ENCODE data around the gene GNAS-AS1. TPM values are rescaled to one million over a fixed set of nuclear protein-coding genes. Genes with fewer than 3 reads are reported as not detected.

The GNAS-AS1 gene
- total RNA-seq, 4 donors from 2014 or later, result 0.55 to 1.1 TPM; not detected in 2

- no peak for DNase-seq
- WGBS, 2 donors (ENCODE audit: low coverage in 1 of 2), result 0 to 50% methylated on average over 1 to 7 of the region's 7 CpGs
- intact Hi-C loops (cut with DNase I; ENCODE audit: low total_unique reads), result no loop called here
These were observed 59.4 kb downstream of the GNAS-AS1 start for GRCh38 chr20:58791286-58791685.

GRCh38 chr20:58790454-58790853 lies 60.2 kb downstream of the GNAS-AS1 start:
- TF ChIP-seq POLR2A (IDR thresholded peaks at IDR 0.05) (no peak), EP300 (IDR thresholded peaks at IDR 0.05; ENCODE audit: low read depth) (no peak), POLR2AphosphoS5 (IDR thresholded peaks at IDR 0.05) (no peak), CTCF (IDR thresholded peaks at IDR 0.05) (no peak)
- DNase-seq, result no peak
- intact Hi-C loops (cut with DNase I; ENCODE audit: low total_unique reads), result no loop called here
- Histone ChIP-seq H3K4me3 (no peak overlapping the region), H3K4me1 (no peaks in the 10 kb centered on the region), H3K9me3 (no peaks in the 10 kb centered on the region), H3K27ac (no peak overlapping the region), H3K36me3 (no peaks in the 10 kb centered on the region), H3K27me3 (peaks cover 4% of the 10 kb centered on the region)
- in situ Hi-C loops (cut with MboI; ENCODE audit: low pct_ligation_motif_present in 1 of 4, low pct_unique_long_range_greater_than_20kb in 1 of 4, low sequenced_read_pairs in 3 of 4), result no loop called here
- 69% methylated on average over 10 of the region's 10 CpGs; no CpG with 5 or more reads in 1 of the 2 donors for WGBS, 2 donors (ENCODE audit: low coverage in 1 of 2)

More at GRCh38 chr20:58791286-58791685, 59.4 kb downstream of the GNAS-AS1 start:
- Histone ChIP-seq H3K4me1 (no peaks in the 10 kb centered on the region), H3K36me3 (no peaks in the 10 kb centered on the region), H3K4me3 (no peak overlapping the region), H3K27ac (no peak overlapping the region), H3K27me3 (peaks cover 4% of the 10 kb centered on the region), H3K9me3 (no peaks in the 10 kb centered on the region)
- in situ Hi-C loops (cut with MboI; ENCODE audit: low pct_ligation_motif_present in 1 of 4, low pct_unique_long_range_greater_than_20kb in 1 of 4, low sequenced_read_pairs in 3 of 4), result no loop called here
- no peak for TF ChIP-seq POLR2AphosphoS5 (IDR thresholded peaks at IDR 0.05)
- no peak for TF ChIP-seq CTCF (IDR thresholded peaks at IDR 0.05)
- TF ChIP-seq EP300 (IDR thresholded peaks at IDR 0.05; ENCODE audit: low read depth), result no peak
- TF ChIP-seq POLR2A (IDR thresholded peaks at IDR 0.05), result no peak

- Histone ChIP-seq H3K4me1 (no peaks in the 10 kb centered on the region), H3K27me3 (peaks cover 13% of the 10 kb centered on the region), H3K4me3 (no peak overlapping the region), H3K27ac (no peak overlapping the region), H3K36me3 (no peaks in the 10 kb centered on the region), H3K9me3 (no peaks in the 10 kb centered on the region)
- 69 to 90% methylated on average over 4 to 15 of the region's 15 CpGs for WGBS, 2 donors (ENCODE audit: low coverage in 1 of 2)
- DNase-seq, result no peak
- intact Hi-C loops (cut with DNase I; ENCODE audit: low total_unique reads), result no loop called here
- TF ChIP-seq POLR2A (IDR thresholded peaks at IDR 0.05) (no peak), POLR2AphosphoS5 (IDR thresholded peaks at IDR 0.05) (no peak), CTCF (IDR thresholded peaks at IDR 0.05) (no peak), EP300 (IDR thresholded peaks at IDR 0.05; ENCODE audit: low read depth) (no peak)
- in situ Hi-C loops (cut with MboI; ENCODE audit: low pct_ligation_motif_present in 1 of 4, low pct_unique_long_range_greater_than_20kb in 1 of 4, low sequenced_read_pairs in 3 of 4), result no loop called here
These were observed 61.7 kb downstream of the GNAS-AS1 start for GRCh38 chr20:58788896-58789544.

GRCh38 chr20:58787211-58788005 lies 63.3 kb downstream of the GNAS-AS1 start:
- 86% methylated on average over 25 of the region's 25 CpGs; no CpG with 5 or more reads in 1 of the 2 donors for WGBS, 2 donors (ENCODE audit: low coverage in 1 of 2)
- in situ Hi-C loops (cut with MboI; ENCODE audit: low pct_ligation_motif_present in 1 of 4, low pct_unique_long_range_greater_than_20kb in 1 of 4, low sequenced_read_pairs in 3 of 4) (no loop called here), intact Hi-C loops (cut with DNase I; ENCODE audit: low total_unique reads) (no loop called here)
- Histone ChIP-seq H3K4me3 (no peak overlapping the region), H3K9me3 (no peaks in the 10 kb centered on the region), H3K27me3 (peaks cover 19% of the 10 kb centered on the region), H3K4me1 (no peaks in the 10 kb centered on the region), H3K36me3 (no peaks in the 10 kb centered on the region), H3K27ac (no peak overlapping the region)
- DNase-seq, result no peak
- TF ChIP-seq EP300 (IDR thresholded peaks at IDR 0.05; ENCODE audit: low read depth) (no peak), CTCF (IDR thresholded peaks at IDR 0.05) (no peak), POLR2AphosphoS5 (IDR thresholded peaks at IDR 0.05) (no peak), POLR2A (IDR thresholded peaks at IDR 0.05) (no peak)

Measured in transverse colon (tissue), 4 donors.